Skeletal muscle satellite cell (primary cell): ENCODE measurements around the gene REL.
"Not testable (repeated sequence)": the region's sequence is repeated elsewhere in the genome, so short reads cannot be mapped to it uniquely, and the experiment has no call there.

Experiments used
- H3K27me3 ChIP-seq: 2 replicates; pipeline ENCODE4 v1.7.0; 2013; ENCODE audit warnings: low read length; ENCODE audit not compliant: control insufficient read depth, insufficient read depth
- H3K36me3 ChIP-seq: 2 replicates; pipeline ENCODE4 v1.7.0; 2013; ENCODE audit warnings: mild to moderate bottlenecking, control low read depth, low read length; ENCODE audit not compliant: insufficient read depth
- H3K4me1 ChIP-seq: 2 replicates; pipeline ENCODE4 v1.7.0; 2013; ENCODE audit warnings: low read length; ENCODE audit not compliant: control insufficient read depth, insufficient read depth
- H3K4me2 ChIP-seq: 2 replicates; pipeline ENCODE4 v1.7.0; 2013; ENCODE audit warnings: mild to moderate bottlenecking, low read length
- H3K4me3 ChIP-seq: 2 replicates; pipeline ENCODE4 v1.7.0; 2013; ENCODE audit warnings: low read length
- H3K9ac ChIP-seq: 2 replicates; pipeline ENCODE4 v1.7.0; 2013; ENCODE audit warnings: mild to moderate bottlenecking, low read depth, low read length, moderate library complexity
- H3K9me3 ChIP-seq: replicated peaks from 2 replicates; pipeline ENCODE4 v1.7.0; 2013; ENCODE audit warnings: mild to moderate bottlenecking, control low read depth, low read length

The REL gene

GRCh38 chr2:60847854-60848253 is 33.5 kb upstream of the REL start:
- H3K27me3 ChIP-seq: peaks cover 4% of the 10 kb centered on the region
- no peak overlapping the region for H3K9ac ChIP-seq
- H3K9me3 ChIP-seq: no peaks in the 10 kb centered on the region
- no peak overlapping the region for H3K4me2 ChIP-seq
- H3K36me3 ChIP-seq: no peaks in the 10 kb centered on the region
- H3K4me3 ChIP-seq: no peak overlapping the region
- H3K4me1 ChIP-seq: no peaks in the 10 kb centered on the region

- no peaks in the 10 kb centered on the region for H3K36me3 ChIP-seq
Measured at GRCh38 chr2:60849187-60849586, 32.2 kb upstream of the REL start.

DNA sequence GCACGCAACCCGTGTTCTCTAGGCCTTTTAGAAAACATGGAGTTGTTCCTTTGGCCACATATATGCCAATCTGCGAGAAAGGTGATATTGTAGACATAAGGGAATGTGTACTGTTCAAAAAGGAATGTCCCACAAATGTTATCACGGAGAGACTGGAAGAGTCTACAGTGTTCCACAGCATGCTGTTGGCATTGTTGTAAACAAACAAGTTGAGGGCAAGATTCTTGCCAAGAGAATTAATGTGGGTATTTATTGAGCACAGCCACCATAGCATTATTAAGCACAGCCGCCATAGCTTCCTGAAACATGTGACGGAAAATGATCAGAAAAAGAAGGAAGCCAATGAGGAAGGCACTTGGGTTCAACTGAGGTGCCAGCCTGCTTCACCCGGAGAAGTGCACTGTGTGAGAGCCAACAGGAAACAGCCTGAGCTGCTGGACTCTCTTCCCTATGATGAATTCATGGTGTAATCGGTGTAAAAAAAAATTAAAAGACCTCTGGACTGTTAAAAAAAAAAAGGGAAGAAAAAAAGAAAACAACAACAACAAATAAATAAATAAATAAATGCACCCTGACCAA is 29.0 kb upstream of the REL start:
- Histone ChIP-seq H3K9ac (no peak overlapping the region), H3K4me1 (no peaks in the 10 kb centered on the region), H3K9me3 (no peaks in the 10 kb centered on the region), H3K36me3 (no peaks in the 10 kb centered on the region), H3K4me3 (no peak overlapping the region), H3K4me2 (no peak overlapping the region), H3K27me3 (peaks cover 5% of the 10 kb centered on the region)

More at GRCh38 chr2:60849187-60849586, 32.2 kb upstream of the REL start:
- H3K4me3 ChIP-seq: no peak overlapping the region
- no peaks in the 10 kb centered on the region for H3K4me1 ChIP-seq
- H3K4me2 ChIP-seq: no peak overlapping the region
- H3K9me3 ChIP-seq: no peaks in the 10 kb centered on the region
- no peak overlapping the region for H3K9ac ChIP-seq
- H3K27me3 ChIP-seq: peaks cover 5% of the 10 kb centered on the region

DNA sequence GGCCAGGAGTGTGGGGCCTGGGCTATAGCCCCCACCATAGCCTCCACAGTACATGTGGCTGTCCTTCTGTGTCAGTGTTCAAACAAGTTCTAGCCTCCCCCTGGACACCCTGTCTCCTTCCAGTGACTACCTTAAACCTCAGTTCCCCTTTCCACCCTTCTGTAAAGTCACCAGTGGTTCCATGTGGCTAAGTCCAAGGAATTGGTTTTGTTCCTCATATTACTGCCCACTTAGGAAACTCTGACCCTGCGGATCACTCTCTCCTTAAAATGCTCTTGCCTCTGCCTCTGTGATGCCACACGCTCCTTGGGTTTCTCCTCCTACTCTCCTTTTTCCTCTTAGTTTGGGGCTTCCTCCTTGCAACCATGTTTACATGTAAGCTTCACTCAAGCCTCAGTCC is 27.8 kb upstream of the REL start:
- no peaks in the 10 kb centered on the region for H3K36me3 ChIP-seq
- H3K4me3 ChIP-seq: no peak overlapping the region
- H3K9me3 ChIP-seq: no peaks in the 10 kb centered on the region
- no peak overlapping the region for H3K4me2 ChIP-seq
- H3K9ac ChIP-seq: no peak overlapping the region
- H3K27me3 ChIP-seq: peaks cover 5% of the 10 kb centered on the region
- H3K4me1 ChIP-seq: no peaks in the 10 kb centered on the region

DNA sequence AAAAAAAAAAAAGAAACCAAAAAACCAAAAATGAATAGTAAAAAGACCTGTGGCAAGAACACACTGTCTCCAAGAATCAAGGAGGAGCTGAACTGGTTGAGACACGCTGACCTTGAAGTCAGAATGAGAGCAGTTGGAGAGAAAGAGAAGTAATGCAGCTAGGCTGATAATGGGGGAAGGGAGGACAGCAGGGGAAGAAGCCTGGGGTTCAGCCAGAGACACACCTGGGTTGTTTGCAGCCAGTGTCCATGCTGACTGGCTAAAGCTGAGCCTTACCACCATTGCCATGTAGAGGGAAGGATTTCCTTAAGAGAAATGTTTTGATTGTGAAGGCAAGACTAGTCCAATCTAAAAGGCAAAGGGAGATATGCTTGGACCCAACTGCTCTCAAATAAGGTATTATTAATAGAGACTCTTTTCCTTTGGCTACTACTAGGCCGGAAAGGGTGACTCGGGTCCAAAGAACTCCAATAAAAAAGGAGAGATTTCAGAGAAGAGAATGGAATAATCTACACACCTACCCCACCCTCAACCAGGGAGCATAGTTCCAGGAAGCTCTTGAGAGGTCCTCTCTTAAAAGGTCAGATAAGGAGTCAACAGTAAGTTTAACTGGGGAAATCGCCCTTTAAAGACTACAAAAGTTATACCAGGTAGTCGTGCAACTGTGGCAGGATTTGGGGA is 25.2 kb upstream of the REL start:
- Histone ChIP-seq H3K27me3 (peaks cover 5% of the 10 kb centered on the region), H3K4me1 (no peaks in the 10 kb centered on the region), H3K36me3 (no peaks in the 10 kb centered on the region), H3K9me3 (no peaks in the 10 kb centered on the region), H3K9ac (no peak overlapping the region), H3K4me3 (no peak overlapping the region), H3K4me2 (no peak overlapping the region)

DNA sequence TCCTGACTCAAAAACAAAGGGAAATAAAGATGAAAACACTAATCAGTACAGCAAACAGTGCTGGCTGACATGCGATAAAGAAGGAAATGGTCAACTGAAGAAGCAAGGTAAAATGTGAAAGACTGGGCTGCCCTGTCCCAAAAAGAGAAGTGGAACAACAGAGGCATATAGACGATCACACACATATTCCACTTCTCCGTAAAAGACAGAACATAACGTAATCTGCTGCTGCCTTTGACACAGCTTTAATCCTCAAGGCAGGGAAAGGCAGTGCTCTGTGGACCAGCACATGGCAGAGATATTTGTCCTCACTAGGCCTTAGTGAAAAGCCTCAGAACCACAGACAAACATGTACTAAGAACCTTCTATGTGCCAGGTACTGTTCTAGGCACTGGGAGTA is 24.3 kb upstream of the REL start:
- no peak overlapping the region for H3K9ac ChIP-seq
- H3K4me2 ChIP-seq: no peak overlapping the region
- no peaks in the 10 kb centered on the region for H3K9me3 ChIP-seq
- no peaks in the 10 kb centered on the region for H3K36me3 ChIP-seq
- peaks cover 5% of the 10 kb centered on the region for H3K27me3 ChIP-seq
- H3K4me1 ChIP-seq: no peaks in the 10 kb centered on the region
- no peak overlapping the region for H3K4me3 ChIP-seq

GRCh38 chr2:60858897-60859311 is 22.5 kb upstream of the REL start:
- no peaks in the 10 kb centered on the region for H3K36me3 ChIP-seq
- H3K9me3 ChIP-seq: no peaks in the 10 kb centered on the region
- H3K4me2 ChIP-seq: no peak overlapping the region
- H3K4me3 ChIP-seq: no peak overlapping the region
- H3K27me3 ChIP-seq: no peaks in the 10 kb centered on the region
- no peak overlapping the region for H3K9ac ChIP-seq
- H3K4me1 ChIP-seq: no peaks in the 10 kb centered on the region

GRCh38 chr2:60861736-60862135 is 19.6 kb upstream of the REL start:
- Histone ChIP-seq H3K9me3 (no peaks in the 10 kb centered on the region), H3K9ac (no peak overlapping the region), H3K4me2 (no peak overlapping the region), H3K4me1 (no peaks in the 10 kb centered on the region), H3K36me3 (no peaks in the 10 kb centered on the region), H3K27me3 (no peaks in the 10 kb centered on the region), H3K4me3 (no peak overlapping the region)

- Histone ChIP-seq H3K27me3 (no peaks in the 10 kb centered on the region), H3K4me1 (no peaks in the 10 kb centered on the region), H3K9me3 (no peaks in the 10 kb centered on the region), H3K36me3 (no peaks in the 10 kb centered on the region), H3K4me3 (no peak overlapping the region), H3K9ac (no peak overlapping the region), H3K4me2 (no peak overlapping the region)
Measured at GRCh38 chr2:60862642-60863041, 18.7 kb upstream of the REL start.

DNA sequence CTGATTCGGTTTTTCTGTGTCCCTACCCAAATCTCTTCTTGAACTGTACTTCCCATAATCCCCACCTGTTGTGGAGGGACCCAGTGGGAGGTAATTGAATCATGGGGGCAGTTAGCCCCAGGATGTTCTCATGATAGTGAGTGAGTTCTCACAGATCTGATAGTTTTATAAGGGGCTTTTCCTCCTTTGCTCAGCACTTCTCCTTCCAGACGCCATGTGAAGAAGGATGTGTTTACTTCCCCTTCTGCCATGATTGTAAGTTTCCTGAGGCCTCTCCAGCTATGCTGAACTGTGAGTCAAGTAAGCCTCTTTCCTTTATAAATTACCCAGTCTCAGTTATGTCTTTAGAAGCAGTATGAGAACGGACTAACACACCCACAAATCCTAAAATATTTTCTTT is 16.0 kb upstream of the REL start:
- H3K27me3 ChIP-seq, H3K9ac ChIP-seq, H3K4me3 ChIP-seq, H3K36me3 ChIP-seq, H3K4me2 ChIP-seq, H3K4me1 ChIP-seq, H3K9me3 ChIP-seq: not testable (repeated sequence)

DNA sequence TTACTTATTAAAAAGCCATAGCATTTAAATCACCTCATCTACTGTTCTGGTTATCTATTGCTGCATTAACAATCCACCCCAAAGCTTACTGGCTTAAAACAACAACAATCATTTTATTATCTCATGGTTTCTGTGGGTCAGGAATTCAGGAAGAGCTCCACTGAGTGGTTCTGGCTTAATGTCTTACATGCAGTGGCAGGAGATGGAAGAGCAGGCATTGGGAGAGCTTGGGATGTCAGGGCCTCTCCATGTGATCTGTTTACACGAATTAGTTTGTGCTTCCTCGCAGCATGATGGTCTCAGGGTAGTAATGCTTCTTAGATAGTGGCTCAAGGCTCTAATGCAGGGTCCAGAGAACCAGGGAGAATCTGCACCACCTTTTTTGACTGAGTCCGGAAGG is 14.4 kb upstream of the REL start:
- Histone ChIP-seq H3K4me2 (no peak overlapping the region), H3K4me1 (no peaks in the 10 kb centered on the region), H3K4me3 (no peak overlapping the region), H3K9ac (no peak overlapping the region), H3K36me3 (no peaks in the 10 kb centered on the region), H3K9me3 (no peaks in the 10 kb centered on the region), H3K27me3 (no peaks in the 10 kb centered on the region)

GRCh38 chr2:60867848-60868247 is 13.5 kb upstream of the REL start:
- H3K9me3 ChIP-seq: no peaks in the 10 kb centered on the region
- H3K27me3 ChIP-seq: no peaks in the 10 kb centered on the region
- no peak overlapping the region for H3K4me3 ChIP-seq
- H3K4me1 ChIP-seq: no peaks in the 10 kb centered on the region
- no peak overlapping the region for H3K4me2 ChIP-seq
- no peak overlapping the region for H3K9ac ChIP-seq
- H3K36me3 ChIP-seq: no peaks in the 10 kb centered on the region
